ENCODE results near the gene HAS3.

HAS3 gene

DNA sequence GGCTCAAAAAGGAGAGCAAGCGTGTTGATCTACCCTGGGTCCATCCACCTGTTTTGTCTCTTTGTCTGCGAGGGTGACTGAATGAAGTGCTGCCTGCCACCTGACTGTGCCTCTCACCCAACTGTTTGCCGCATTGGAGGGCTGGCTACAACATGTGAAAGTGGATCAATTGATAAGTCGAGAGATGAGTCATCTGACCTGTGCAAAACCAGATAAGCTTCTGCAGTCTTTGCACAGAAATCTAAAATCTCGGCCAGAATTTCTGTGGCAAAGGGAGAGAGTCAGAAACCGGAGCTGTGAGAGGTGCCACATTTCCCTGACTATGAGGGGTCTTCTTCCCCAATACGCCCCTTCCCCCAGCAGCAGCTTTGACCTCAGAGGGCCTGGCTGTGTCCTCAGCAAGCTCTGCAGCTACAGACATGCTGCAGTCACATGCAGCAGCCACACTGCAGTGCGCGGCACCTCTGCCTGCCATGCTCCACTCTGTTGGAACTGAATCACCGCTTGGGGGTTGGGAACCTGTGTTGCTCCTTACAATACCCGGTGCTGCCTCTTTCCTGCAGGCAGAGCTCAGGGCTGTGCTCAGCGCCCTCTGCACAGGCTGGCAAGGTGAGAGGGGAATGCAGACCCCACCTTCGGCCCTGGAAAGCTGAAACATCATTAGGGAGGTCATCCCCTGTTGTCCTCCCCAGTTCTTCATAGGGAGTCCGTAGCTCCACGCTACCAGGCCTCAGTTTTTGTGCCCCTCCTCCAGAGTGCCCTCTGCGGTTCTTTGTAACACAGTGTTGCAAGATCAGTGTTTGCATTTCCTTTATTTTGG is 16.2 kb upstream of the HAS3 start:
- DNase-seq (ENCODE audit: low read depth in 2 of 2): no peak

DNA sequence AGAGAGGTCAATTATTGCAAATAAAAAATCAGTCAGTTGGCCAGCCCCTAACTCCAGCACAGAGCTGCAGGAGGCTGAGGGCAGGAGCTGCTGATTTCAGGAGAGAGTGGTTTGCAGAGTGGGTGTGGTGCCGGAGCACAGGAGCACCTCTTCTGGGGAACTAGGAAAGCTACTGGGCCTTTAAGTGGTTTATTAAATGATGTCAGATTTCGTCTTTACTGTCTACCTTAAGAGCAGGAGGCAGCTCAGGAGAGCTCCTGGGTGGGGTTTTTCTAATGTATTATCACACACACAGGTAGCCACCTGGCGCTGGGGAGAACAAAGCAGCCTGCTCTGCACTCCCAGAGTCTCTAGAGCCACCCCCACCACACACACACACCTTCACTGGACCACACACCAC is 11.5 kb upstream of the HAS3 start:
- no peak for DNase-seq (ENCODE audit: low read depth in 2 of 2)

DNA sequence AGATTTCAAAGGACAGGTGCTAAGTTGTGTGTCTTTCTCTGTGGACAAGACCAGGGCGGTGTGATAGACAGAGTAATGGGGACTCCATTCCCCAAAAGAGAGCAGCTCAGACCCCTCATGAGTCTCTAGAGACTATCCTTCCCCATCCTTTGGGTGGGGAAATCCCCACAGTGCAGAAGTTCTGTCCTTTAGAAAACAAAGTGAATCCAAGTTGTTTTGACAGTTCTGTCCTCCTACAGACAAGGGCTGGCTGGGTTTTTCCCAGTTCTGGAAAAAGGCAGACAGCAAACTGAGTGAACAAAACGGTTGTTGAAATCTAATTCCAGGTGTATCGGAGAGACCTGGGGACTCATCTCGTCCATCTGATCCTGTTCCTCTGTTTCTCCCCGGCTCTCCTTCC is 11.0 kb upstream of the HAS3 start:
- no peak for DNase-seq (ENCODE audit: low read depth in 2 of 2)

DNA sequence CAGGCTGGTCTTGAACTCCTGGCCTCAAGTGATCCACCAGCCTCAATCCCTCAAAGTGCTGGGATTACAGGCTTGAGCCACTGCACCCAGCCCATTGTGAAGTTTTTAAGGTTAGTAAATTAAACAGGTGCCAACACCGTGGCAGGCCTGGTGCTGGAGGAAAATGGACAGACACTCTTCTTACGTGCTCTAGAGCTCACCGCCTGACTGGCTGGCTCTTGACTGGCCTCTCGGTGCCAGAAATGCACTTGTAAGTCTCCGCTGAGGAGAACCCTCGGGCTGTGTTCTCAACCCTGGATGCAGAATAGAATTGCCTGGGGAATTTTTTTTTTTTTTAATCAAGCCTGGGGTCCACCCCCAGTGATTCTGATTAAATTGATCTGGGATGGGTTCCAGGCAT is 10.3 kb upstream of the HAS3 start:
- no peak for DNase-seq (ENCODE audit: low read depth in 2 of 2)

DNA sequence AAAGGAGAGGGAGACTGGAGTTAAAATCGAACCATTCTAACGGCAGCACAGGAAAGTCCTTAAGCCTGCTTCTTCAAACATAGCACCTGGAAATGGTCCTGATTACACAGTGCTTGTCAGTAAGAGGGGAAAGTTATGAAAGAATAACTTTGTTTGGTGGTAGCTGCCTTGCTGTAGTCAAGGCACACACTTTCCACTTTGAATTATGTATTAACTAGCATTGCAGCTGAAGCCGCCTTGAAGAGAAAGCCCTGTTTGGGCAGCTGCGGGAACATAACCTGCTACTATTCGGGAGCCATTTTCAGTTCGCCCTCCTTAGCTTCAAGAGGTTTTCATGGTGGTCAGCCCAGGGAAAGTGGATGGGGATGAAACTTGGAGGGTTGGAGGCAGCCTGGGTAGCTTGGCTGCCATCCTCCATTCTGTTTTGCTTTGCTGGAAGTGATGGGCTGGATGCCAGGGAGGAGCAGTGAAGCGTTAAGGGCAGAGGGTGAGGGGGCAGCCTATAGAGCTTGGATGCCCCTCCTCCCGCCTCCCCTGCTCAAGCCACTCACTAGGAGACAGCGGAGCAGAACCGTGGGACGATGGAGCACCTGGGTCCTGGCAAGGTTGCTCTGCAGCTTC is 5.3 kb upstream of the HAS3 start:
- no peak for DNase-seq (ENCODE audit: low read depth in 2 of 2)

DNA sequence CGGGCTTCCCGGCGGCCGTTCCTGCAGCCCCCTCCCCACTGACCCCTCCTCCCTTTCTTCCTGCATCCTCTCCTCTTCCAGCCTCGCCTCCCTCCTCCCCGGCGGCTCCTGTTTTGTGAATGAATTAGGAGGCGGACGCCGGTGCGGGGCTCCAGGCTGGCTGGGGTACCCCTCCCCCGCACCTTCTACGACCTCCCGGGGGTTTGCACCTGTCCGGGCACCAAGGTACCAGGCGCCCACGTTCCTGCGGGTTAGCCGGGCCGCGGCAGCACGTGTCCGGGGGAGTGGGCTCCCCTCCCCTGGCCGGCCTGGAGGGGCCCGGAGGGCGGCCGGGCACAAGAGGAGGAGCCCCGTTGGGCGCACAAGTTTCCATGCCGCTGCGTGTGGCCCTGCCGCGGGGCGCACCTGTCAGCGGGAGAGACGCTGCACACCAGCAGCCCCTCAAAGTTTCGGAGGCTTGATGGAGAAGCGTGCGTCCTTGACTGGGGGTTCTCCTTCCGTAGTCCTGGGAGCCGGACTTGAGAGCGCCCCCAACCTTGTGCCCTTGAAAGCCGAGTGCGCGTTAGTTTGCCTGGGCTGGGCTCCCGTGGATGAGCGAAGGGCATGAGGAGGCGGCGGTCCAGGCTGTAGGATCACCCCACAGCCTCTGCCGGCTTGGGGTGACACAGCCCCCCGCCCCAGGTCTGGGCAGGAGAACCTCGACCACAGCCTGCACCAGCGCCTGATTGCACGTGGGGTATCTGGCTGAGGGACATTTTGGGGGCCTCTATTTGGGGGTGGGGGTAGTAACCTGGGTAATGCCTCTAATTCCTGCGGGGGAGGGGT is 1.2 kb downstream of the HAS3 start:
- no peak for DNase-seq (ENCODE audit: low read depth in 2 of 2)

DNA sequence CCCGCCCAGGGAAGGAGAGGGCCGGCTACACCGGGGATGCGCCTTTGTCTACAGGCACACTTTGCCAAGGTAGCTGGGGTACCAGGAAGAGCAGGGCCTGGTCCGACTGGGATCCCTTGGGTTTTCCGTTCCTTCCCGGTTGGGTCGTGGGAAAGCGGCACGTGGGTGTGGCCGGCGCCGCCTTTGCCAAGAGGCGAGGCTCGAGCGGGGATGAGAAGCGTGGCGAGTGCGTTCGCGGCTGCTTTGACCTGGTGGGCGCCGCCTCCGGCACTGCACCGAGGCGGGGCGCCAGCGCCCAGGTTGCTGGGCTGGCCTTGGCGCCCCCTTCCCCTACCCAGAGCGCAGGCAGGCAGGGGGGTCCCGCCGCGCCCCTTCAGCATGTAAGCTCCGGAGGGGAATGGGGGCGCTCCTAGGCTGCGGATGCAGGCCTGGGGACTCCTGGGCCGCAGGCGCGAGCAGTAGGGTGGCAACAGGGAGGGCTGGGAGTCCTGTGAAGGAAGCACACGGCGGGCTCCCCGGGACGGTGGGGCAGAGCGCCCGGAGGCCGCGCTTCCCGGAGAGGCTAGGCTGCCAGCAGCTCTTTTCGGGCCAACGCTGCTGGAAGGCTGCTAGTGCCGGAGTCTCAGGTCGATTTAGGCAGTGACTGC is 2.0 kb downstream of the HAS3 start:
- no peak for DNase-seq (ENCODE audit: low read depth in 2 of 2)

DNA sequence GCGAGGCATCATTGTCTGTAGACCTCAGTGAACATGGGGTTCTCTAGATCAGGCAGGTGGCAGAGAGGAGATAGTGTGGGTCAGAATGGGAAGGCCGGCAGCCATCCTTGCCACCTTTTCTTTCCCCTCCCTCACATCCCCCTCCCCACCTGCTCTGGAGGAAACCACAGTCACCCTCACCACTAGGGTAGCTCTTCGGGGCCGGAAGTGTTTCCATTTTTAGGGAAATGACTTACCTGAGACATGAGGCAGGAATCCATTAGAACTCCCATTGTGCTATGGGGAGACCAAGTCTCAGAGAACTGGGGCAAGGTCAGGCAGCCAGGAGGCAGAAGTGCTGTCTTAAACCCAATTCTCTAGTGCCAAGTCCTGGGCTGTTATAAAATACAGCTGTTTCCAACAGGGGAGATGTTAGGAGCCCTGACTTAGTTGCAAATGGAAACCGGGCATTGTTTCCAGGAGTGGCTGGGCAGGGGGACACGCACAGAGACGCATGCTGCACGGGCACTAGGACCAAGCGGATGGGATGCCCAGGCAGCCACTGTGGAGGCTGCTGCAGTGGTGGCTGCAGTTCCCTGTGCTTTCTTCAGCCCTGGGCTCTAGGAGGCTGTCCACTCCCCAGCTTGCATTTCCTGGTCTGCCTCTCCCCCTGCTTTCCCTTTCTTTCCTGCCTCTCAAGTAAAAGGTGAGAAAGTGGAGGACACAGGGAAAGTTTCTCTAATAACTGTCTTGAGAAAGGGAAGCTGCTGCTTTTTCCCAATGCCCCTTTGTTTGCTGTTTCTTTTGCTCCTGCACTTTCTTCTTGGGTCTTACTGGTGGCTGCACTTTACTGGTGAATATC is 2.8 kb downstream of the HAS3 start:
- no peak for DNase-seq (ENCODE audit: low read depth in 2 of 2)

DNA sequence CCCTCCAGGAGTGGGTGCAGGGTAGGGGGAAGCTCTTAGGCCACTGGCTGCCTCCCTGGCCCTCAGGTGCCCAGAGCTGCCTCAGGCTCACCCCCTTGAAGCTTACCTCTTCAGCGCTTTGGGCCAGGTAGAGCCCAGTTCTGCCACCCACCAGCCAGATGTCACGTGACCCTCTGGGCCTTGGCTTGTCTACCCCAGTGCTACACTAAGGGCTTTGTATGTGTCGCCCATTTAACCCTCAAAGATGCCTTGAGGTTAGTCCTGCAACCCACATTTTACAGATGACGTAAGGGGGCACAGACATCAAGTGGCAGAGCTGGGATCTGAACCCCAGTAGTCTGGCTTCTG is 3.4 kb downstream of the HAS3 start:
- DNase-seq (ENCODE audit: low read depth in 2 of 2): no peak

DNA sequence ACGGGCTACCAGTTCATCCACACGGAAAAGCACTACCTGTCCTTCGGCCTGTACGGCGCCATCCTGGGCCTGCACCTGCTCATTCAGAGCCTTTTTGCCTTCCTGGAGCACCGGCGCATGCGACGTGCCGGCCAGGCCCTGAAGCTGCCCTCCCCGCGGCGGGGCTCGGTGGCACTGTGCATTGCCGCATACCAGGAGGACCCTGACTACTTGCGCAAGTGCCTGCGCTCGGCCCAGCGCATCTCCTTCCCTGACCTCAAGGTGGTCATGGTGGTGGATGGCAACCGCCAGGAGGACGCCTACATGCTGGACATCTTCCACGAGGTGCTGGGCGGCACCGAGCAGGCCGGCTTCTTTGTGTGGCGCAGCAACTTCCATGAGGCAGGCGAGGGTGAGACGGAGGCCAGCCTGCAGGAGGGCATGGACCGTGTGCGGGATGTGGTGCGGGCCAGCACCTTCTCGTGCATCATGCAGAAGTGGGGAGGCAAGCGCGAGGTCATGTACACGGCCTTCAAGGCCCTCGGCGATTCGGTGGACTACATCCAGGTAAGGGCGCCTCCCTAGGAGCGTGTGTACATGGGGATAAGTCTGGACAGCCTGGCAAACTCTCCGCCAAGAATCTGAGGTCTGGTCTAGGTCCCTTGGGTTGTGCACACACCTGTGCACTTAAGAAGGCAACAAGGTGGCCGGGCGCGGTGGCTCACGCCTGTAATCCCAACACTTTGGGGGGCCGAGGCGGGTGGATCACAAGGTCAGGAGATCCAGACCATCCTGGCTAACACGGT is 4.2 kb downstream of the HAS3 start:
- DNase-seq (ENCODE audit: low read depth in 2 of 2): no peak

DNA sequence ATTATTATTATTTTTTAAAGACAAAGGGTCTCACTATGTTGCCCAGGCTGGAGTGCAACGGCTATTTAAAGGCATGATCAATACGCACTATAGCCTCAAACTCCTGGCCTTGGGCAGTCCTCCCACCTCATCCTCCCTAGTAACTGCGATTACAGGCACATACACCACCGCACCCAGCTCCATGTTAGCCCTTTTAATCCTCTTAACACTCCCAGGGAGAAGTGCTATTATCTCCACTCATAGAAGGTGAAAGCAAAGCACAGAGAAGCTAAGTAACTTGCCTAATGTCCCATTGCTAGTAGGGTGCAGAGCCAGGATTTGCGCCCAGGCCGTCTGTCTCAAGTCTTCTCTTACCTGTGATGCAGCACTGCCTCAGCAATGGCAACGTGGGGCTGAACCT is 5.0 kb downstream of the HAS3 start:
- DNase-seq (ENCODE audit: low read depth in 2 of 2): no peak

DNA sequence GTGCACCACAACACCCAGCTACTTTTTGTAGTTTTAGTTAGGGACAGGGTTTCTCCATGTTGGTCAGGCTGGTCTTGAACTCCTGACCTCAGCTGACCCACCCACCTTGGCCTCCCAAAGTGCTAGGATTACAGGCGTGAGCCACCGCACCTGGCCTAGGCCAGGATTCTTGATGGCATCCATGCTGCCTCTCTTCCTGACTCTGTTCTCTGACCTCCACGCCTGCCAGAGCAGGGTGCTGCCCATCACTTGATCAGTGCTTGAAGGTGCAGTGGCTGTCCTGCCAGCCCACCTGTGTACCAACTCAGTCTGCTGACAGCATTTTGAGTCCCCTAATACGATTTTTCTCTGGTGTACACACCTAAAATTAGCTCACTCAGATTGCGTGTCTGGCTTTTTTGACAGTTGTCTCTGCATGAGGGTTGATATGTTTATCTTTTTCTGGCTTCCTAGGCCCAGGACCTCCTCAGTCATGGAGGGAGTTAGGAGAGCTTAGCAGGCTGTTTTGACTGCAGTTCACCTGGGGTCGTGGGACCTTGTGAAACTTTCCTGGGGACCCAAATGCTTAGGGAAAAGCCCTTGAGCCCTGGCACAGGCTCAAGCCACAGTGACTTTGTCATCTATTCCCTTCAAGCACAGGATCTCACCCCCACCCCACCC is 5.9 kb downstream of the HAS3 start:
- no peak for DNase-seq (ENCODE audit: low read depth in 2 of 2)

DNA sequence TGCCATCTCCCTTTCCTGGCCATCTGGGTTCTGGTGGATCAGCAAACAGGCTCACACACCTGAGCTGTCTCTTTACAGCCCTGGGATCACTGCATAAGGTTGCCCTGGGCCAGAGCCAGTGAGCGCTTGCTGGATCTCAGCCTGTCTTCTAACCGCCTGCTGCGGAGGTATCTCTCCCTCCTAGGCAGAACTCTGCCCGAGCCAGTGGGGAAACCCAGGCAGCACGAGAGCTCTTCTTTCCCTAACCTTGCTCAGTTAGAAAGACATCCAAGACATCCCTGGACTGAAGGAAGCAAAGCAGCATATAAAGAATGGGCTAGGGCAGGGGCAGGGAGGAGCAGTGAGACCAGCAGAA is 6.4 kb downstream of the HAS3 start:
- no peak for DNase-seq (ENCODE audit: low read depth in 2 of 2)

DNA sequence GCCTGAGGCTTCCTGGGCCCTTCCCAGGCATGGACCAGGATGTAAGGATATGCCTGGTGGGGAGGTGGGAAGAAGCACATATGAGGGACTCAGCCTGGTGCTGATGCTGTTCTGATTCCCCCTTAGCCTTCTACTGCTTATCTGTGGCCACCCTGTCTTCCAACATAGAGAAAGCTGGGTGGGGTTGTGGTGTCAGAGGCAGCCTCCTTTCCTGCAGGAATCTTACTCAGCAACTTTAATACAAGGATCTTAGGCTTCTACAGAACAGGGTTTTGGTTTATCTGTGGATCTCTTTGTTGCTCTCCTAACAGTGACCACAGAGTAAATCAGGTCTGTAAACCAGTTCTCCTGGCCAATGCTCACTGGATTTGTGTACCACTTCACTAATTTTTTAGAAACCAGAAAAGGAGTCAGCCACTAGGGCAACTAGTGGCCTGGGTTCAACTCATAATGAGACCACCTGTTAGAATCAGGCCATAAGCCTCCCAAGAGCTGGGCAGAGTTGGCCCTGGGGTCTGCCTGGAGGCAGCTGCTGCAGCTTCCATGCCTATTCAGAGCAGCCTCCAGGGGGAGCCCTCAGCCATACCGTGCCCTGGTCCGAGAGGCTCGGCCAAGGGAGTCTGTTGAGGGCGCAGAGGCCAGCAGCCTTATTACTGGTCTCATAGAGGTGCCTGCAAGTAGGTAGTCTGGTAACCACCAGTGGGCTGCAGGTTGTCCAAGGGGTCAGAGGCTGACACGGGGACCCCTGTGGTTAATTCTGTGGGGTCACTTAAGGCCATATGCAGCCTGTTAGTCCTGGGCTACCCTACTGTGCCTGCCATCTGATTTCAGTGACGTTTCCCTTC is 7.1 kb downstream of the HAS3 start:
- peak; percentile 36 to 51 for DNase-seq (ENCODE audit: low read depth in 2 of 2)

DNA sequence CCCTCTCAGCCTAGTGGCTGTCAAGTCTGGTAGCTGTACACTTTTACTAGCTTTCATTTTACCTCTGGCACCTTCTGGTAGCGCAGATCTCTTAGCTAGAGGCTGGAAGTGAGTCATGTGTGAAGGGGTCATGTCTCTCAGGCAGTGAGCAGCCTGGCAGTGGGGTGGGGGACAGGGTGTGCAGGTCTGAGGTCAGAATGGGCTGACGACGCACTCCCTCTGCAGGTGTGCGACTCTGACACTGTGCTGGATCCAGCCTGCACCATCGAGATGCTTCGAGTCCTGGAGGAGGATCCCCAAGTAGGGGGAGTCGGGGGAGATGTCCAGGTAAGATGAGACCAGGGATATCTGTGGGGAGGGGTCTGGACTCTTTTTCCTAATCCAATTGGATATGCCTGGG is 7.8 kb downstream of the HAS3 start:
- no peak for DNase-seq (ENCODE audit: low read depth in 2 of 2)

DNA sequence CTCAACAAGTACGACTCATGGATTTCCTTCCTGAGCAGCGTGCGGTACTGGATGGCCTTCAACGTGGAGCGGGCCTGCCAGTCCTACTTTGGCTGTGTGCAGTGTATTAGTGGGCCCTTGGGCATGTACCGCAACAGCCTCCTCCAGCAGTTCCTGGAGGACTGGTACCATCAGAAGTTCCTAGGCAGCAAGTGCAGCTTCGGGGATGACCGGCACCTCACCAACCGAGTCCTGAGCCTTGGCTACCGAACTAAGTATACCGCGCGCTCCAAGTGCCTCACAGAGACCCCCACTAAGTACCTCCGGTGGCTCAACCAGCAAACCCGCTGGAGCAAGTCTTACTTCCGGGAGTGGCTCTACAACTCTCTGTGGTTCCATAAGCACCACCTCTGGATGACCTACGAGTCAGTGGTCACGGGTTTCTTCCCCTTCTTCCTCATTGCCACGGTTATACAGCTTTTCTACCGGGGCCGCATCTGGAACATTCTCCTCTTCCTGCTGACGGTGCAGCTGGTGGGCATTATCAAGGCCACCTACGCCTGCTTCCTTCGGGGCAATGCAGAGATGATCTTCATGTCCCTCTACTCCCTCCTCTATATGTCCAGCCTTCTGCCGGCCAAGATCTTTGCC is 9.0 kb downstream of the HAS3 start:
- DNase-seq (ENCODE audit: low read depth in 2 of 2): no peak

DNA sequence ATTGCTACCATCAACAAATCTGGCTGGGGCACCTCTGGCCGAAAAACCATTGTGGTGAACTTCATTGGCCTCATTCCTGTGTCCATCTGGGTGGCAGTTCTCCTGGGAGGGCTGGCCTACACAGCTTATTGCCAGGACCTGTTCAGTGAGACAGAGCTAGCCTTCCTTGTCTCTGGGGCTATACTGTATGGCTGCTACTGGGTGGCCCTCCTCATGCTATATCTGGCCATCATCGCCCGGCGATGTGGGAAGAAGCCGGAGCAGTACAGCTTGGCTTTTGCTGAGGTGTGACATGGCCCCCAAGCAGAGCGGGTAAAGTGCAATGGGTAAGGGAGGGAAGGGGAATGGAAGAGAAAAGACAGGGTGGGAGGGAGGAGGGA is 9.5 kb downstream of the HAS3 start:
- no peak for DNase-seq (ENCODE audit: low read depth in 2 of 2)

DNA sequence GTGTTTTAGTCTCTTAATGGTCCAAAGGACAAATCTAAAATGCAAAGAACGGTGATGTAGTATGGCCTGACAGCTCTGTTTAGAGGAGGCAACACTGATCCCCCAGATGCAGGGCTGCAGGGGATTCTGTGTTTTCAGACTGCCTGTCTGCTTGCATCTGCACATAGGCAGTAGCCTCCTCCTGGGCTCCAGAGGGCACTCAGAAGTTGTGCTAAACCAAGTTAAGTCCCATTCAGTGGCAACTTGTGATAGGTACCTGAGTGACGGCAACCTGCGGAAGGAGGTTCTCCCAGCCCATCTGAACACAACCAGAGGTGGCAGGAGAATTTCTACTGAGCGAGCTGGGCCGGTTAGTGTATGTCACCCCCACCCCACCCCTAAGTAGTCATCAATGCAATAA is 9.9 kb downstream of the HAS3 start:
- no peak for DNase-seq (ENCODE audit: low read depth in 2 of 2)

DNA sequence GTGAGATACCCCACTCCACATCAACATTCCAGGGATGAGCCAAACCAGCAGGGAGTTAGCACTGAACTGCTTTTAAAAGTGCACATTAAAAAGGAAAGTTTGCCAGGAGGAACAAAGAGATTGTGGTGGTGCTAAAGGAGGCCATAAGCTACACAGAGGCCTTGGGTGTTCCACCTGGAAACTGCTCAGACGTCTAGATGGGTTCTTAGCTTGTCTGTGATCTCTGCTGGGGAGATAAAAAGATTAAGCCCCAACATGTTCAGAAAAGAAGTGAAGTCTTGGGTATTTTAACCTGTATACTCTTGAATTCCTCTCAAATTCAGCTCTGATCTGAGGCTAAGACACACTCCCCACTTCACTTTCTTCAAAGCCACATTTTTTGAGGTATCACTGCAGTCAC is 10.4 kb downstream of the HAS3 start:
- DNase-seq (ENCODE audit: low read depth in 2 of 2): no peak

All from stimulated activated CD4-positive, alpha-beta T cell treated with anti-CD3 and anti-CD28 coated beads, Interleukin-1b, Interleukin-23, amount 100 ng/mL, for 4 hours (primary cell).